HG03575 (cell line): ENCODE measurements around the gene RFXANK.
"Not testable (repeated sequence)": the region's sequence is repeated elsewhere in the genome, so short reads cannot be mapped to it uniquely, and the experiment has no call there.

Source experiments
- ATAC-seq: cut with Tn5 transposase; IDR thresholded peaks from one replicate; pipeline ENCODE4 v1.9.1; 2021; ENCODE audit not compliant: unreplicated experiment, insufficient number of reproducible peaks, low FRiP score; ENCODE audit errors: extremely low read depth

The RFXANK gene

GRCh38 chr19:19203012-19203856 is 11.2 kb downstream of the RFXANK start, which contains the start of gene NR2C2AP:
Gene NR2C2AP, minus strand, starts transcription at chr19:19203414. Its CDS starts 354 bp downstream, at chr19:19203060.
- no peak for ATAC-seq

GRCh38 chr19:19204181-19204580 is 12.1 kb downstream of the RFXANK start:
- no peak for ATAC-seq

- ATAC-seq = no peak
Observed at GRCh38 chr19:19205416-19206410, 13.7 kb downstream of the RFXANK start.

GRCh38 chr19:19206938-19207337 is 14.9 kb downstream of the RFXANK start:
- ATAC-seq = no peak

GRCh38 chr19:19207637-19208572 is 15.8 kb downstream of the RFXANK start:
- ATAC-seq = no peak

GRCh38 chr19:19209372-19209771 is 17.3 kb downstream of the RFXANK start:
- ATAC-seq = no peak

GRCh38 chr19:19211499-19212420 is 19.7 kb downstream of the RFXANK start, which contains the start of gene NCAN:
Gene NCAN, plus strand, starts transcription at chr19:19211958. Its CDS starts 4,996 bp downstream, at chr19:19216954.
- no peak for ATAC-seq

GRCh38 chr19:19212916-19213315 is 20.9 kb downstream of the RFXANK start:
- ATAC-seq = no peak

- ATAC-seq = no peak
Observed at GRCh38 chr19:19213426-19214158, 21.5 kb downstream of the RFXANK start.

GRCh38 chr19:19214159-19214490 is 22.1 kb downstream of the RFXANK start:
- no peak for ATAC-seq

- ATAC-seq = no peak
Observed at GRCh38 chr19:19214892-19215291, 22.8 kb downstream of the RFXANK start.

GRCh38 chr19:19215792-19216191 is 23.7 kb downstream of the RFXANK start:
- ATAC-seq = no peak

GRCh38 chr19:19217099-19217498 is 25.0 kb downstream of the RFXANK start:
- ATAC-seq = no peak

GRCh38 chr19:19218911-19219310 is 26.9 kb downstream of the RFXANK start:
- no peak for ATAC-seq

GRCh38 chr19:19221000-19221399 is 28.9 kb downstream of the RFXANK start:
- not testable (repeated sequence) for ATAC-seq

- no peak for ATAC-seq
Observed at GRCh38 chr19:19223060-19223459, 31.0 kb downstream of the RFXANK start.

- ATAC-seq = no peak
Observed at GRCh38 chr19:19223636-19224035, 31.6 kb downstream of the RFXANK start.
